Sigmoid colon (tissue), 7 donors: ENCODE data around the gene HPX. TPM values are rescaled to one million over a fixed set of nuclear protein-coding genes. Genes with fewer than 3 reads are reported as not detected.

Source experiments
- DNase-seq: peaks from one replicate; pipeline ENCODE4 v3.0.0-alpha.2; 2019
- H3K27ac ChIP-seq, 4 donors: fragments of 200-600 bp; sonication (generic); one replicate each; pipeline ENCODE4 v1.5.1; 2016 to 2019; ENCODE audit warnings: mild to moderate bottlenecking in 1 of 4
- H3K27me3 ChIP-seq, 3 donors: fragments of 200-600 bp; sonication (generic); one replicate each; pipeline ENCODE4 v1.5.1; 2019; ENCODE audit warnings: mild to moderate bottlenecking in 1 of 3
- H3K36me3 ChIP-seq, 4 donors: fragments of 200-600 bp; sonication (generic); one replicate each; pipeline ENCODE4 v1.5.1; 2016 to 2019
- H3K4me1 ChIP-seq, 4 donors: fragments of 200-600 bp; sonication (generic); one replicate each; pipeline ENCODE4 v1.5.1; 2017 to 2019
- H3K4me3 ChIP-seq, 4 donors: fragments of 200-600 bp; sonication (generic); one replicate each; pipeline ENCODE4 v1.5.1; 2017 to 2019; ENCODE audit warnings: mild to moderate bottlenecking in 2 of 4, moderate library complexity in 1 of 4
- H3K9me3 ChIP-seq, 4 donors: fragments of 200-600 bp in 3 of 4; sonication (generic) in 3 of 4; one replicate each; pipeline versions ENCODE4 v1.5.1 to v1.6.1; 2013 to 2019
- EP300 ChIP-seq, 4 donors: sonication (generic); formaldehyde crosslinking; IDR thresholded peaks; one replicate each; pipeline ENCODE4 v1.6.1; 2017; ENCODE audit warnings: antibody characterized with exemption in 4 of 4
- POLR2A ChIP-seq, 2 donors: fragments of 450-650 bp; IDR thresholded peaks; one replicate each; pipeline ENCODE4 v1.6.1; 2016; ENCODE audit warnings: antibody characterized with exemption in 2 of 2, mild to moderate bottlenecking in 2 of 2, moderate library complexity in 2 of 2
- POLR2AphosphoS5 ChIP-seq, 4 donors: sonication (generic); formaldehyde crosslinking; IDR thresholded peaks; one replicate each; pipeline ENCODE4 v1.6.1; 2017; ENCODE audit warnings: antibody characterized with exemption in 4 of 4
- WGBS, 2 donors: extraction: QIAGEN DNeasy Blood & Tissue Kit; methylation state at CpG; one replicate each; pipeline ENCODE4 v1.1.7; 2013; 5-methylcytosine and 5-hydroxymethylcytosine counted together
- intact Hi-C: fragments of 100-400 bp; cut with DNase I; formaldehyde crosslinking; loops from one replicate; pipeline ENCODE4 v1.15.1; 2023
- polyA plus RNA-seq, 3 donors: library from polyadenylated mRNA; stranded (reverse); fragments of 200-250 nt; gene quantifications; one replicate each; pipeline ENCODE4 v1.2.3, GENCODE V29; 2013
- total RNA-seq, 4 donors: library from RNA; depleted of rRNA; stranded (reverse); fragments of >200 nt; gene quantifications; one replicate each; pipeline ENCODE4 v1.1.0, GENCODE V29; 2016
- TF ChIP-seq, protein P1 (sequence below), 4 experiments: fragments of 450-650 bp in 3 of 4; fragments of 200-600 bp in 1 of 4; IDR thresholded peaks; one replicate each; pipeline ENCODE4 v1.5.1; 2016 to 2019; ENCODE audit warnings: antibody characterized with exemption in 4 of 4, mild to moderate bottlenecking in 3 of 4, moderate library complexity in 2 of 4
- donor health status: healthy with polysubstance abuse.
- donor health status: Bipolar disorder and iron deficiency.
- donor health status: healthy.

The HPX gene
- total and polyA plus RNA-seq, 7 donors, result 0.54 to 3.0 (median 1.3) TPM; not detected in 3

DNA sequence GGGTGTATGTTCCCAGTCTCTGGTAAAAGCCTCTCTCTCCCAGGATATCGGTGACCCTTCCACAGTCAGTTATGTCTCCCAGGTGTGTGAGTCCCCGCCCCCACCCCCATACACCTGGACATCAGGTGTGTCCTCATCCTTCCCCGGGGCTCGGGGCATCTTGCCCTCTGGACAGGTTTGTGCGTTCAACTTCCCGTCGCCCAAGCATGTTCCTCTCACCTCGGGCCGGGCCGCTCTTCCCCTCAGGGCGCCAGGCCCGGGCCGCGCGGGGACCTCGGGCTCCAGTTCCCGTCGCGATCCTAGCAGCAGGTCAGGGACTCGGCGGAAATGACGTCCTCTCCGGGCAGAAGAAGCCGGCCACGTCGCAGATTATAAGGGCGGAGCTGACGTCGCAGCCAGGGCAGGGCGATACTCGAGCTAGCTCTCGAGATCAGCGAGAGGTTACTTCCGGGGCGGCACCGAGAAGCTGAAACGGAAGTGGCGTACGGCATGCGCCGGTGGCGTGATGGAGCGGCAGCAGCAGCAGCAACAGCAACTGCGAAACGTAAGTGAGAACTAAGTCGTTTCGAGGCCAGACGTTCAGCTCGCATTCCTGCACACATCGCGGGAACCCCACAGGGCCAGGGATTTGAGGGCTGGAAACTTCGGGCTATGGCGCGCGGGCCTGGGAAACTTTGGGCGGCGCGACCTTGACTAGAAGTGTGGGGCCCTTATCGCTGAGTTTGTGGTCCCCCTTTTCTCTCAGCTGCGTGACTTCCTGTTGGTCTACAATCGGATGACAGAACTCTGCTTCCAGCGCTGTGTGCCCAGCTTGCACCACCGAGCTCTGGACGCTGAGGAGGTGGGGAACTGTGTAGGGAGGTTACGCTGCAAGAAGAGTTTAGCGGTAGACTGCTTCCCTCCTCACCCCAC, 40.5 kb upstream of the HPX start, which contains the start of the genes ARFIP2 and TIMM10B:
ARFIP2 (minus strand) TSS at position 320 of the 912 bp plus-strand sequence. CDS start 910 bp downstream, outside the sequence.
TIMM10B (plus strand) TSS at position 490 of the 912 bp plus-strand sequence; CDS start at position 506, 16 bp downstream.
- intact Hi-C loops, result loop anchor here (2.0 to 5.0 kb wide), 3 partner anchors 121 to 202 kb away; partner anchors contain the start of genes ILK, MRPL17 and RRP8
- Histone ChIP-seq H3K4me1 (peaks cover 0 to 41% (median 29%) of the 10 kb centered on the region in 4 donors), H3K27ac (peak within 1 kb of the TSS; percentile 88 to 94 (median 91)), H3K36me3 (peaks cover 9 to 62% (median 28%) of the 10 kb centered on the region in 4 donors), H3K9me3 (no peaks in the 10 kb centered on the region), H3K4me3 (peak within 1 kb of the TSS; percentile 67 to 84 (median 79)), H3K27me3 (no peaks in the 10 kb centered on the region)
- DNase-seq, result peak; percentile 99
- TF ChIP-seq EP300 (IDR thresholded peaks at IDR 0.05) (peak in 1 of 4 donors; percentile 83), POLR2A (IDR thresholded peaks at IDR 0.05) (peak; percentile 90 to 93), POLR2AphosphoS5 (IDR thresholded peaks at IDR 0.05) (peak; percentile 98 to 100 (median 98))
- TF ChIP-seq, protein P1, sequence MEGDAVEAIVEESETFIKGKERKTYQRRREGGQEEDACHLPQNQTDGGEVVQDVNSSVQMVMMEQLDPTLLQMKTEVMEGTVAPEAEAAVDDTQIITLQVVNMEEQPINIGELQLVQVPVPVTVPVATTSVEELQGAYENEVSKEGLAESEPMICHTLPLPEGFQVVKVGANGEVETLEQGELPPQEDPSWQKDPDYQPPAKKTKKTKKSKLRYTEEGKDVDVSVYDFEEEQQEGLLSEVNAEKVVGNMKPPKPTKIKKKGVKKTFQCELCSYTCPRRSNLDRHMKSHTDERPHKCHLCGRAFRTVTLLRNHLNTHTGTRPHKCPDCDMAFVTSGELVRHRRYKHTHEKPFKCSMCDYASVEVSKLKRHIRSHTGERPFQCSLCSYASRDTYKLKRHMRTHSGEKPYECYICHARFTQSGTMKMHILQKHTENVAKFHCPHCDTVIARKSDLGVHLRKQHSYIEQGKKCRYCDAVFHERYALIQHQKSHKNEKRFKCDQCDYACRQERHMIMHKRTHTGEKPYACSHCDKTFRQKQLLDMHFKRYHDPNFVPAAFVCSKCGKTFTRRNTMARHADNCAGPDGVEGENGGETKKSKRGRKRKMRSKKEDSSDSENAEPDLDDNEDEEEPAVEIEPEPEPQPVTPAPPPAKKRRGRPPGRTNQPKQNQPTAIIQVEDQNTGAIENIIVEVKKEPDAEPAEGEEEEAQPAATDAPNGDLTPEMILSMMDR (IDR thresholded peaks at IDR 0.05), result no peak
- WGBS, 2 donors, result 0% methylated on average over 66 of the region's 66 CpGs

- Histone ChIP-seq H3K9me3 (no peaks in the 10 kb centered on the region), H3K27me3 (no peaks in the 10 kb centered on the region), H3K36me3 (peaks cover 9 to 56% (median 24%) of the 10 kb centered on the region in 4 donors), H3K4me1 (peaks cover 0 to 41% (median 29%) of the 10 kb centered on the region in 4 donors), H3K27ac (peak overlapping the region; percentile 88 to 94 (median 91)), H3K4me3 (peak overlapping the region; percentile 67 to 84 (median 79))
- intact Hi-C loops, result loop anchor here (2.0 to 5.0 kb wide), 3 partner anchors 122 to 202 kb away; partner anchors contain the start of genes ILK, MRPL17 and RRP8
- DNase-seq, result no peak
- TF ChIP-seq POLR2A (IDR thresholded peaks at IDR 0.05) (no peak), POLR2AphosphoS5 (IDR thresholded peaks at IDR 0.05) (no peak), EP300 (IDR thresholded peaks at IDR 0.05) (no peak)
- TF ChIP-seq, protein P1 (IDR thresholded peaks at IDR 0.05), result no peak
- WGBS, 2 donors, result 51 to 74% methylated on average over 9 of the region's 9 CpGs
Measured at GRCh38 chr11:6480299-6480914, 39.6 kb upstream of the HPX start.

GRCh38 chr11:6476571-6476970, 35.8 kb upstream of the HPX start:
- H3K27me3 ChIP-seq, result no peaks in the 10 kb centered on the region
- H3K9me3 ChIP-seq, result no peaks in the 10 kb centered on the region
- no peak overlapping the region for H3K4me3 ChIP-seq
- TF ChIP-seq, protein P1 (IDR thresholded peaks at IDR 0.05), result no peak
- TF ChIP-seq POLR2AphosphoS5 (IDR thresholded peaks at IDR 0.05) (no peak), POLR2A (IDR thresholded peaks at IDR 0.05) (no peak), EP300 (IDR thresholded peaks at IDR 0.05) (no peak)
- peaks cover 9 to 27% (median 15%) of the 10 kb centered on the region in 4 donors for H3K36me3 ChIP-seq
- intact Hi-C loops, result loop anchor here (10.0 kb wide), 1 partner anchor 792 kb away; the partner anchor contains the start of genes TRIM22 and TRIM5
- H3K4me1 ChIP-seq, result peaks cover 0 to 54% (median 34%) of the 10 kb centered on the region in 4 donors
- WGBS, 2 donors, result 95 to 98% methylated on average over 4 of the region's 4 CpGs
- DNase-seq, result no peak
- H3K27ac ChIP-seq, result no peak overlapping the region

DNA sequence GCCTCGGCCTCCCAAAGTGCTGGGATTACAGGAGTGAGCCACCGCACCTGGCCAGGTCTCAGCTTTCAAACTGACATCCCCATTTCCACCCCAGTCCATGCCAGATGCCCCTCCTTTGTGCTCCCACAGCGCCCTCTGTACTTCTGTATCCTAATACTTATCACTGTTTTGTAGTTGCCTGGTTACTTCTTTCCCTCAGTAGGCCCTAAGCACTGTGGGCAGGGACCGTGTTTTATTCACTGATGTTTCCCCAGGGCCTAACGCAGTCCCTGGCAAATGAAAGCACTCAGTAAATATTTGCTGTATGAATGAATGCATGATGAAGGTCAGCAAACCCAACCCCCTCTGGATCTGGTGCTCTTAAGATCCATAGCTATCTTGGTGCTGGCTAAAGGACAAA, 35.1 kb upstream of the HPX start:
- Histone ChIP-seq H3K36me3 (peaks cover 9 to 27% (median 15%) of the 10 kb centered on the region in 4 donors), H3K9me3 (no peaks in the 10 kb centered on the region), H3K4me3 (no peak overlapping the region), H3K27ac (no peak overlapping the region), H3K4me1 (peaks cover 0 to 52% (median 35%) of the 10 kb centered on the region in 4 donors), H3K27me3 (no peaks in the 10 kb centered on the region)
- intact Hi-C loops, result loop anchor here (10.0 kb wide), 1 partner anchor 791 kb away; the partner anchor contains the start of genes TRIM22 and TRIM5
- DNase-seq, result no peak
- 47 to 76% methylated on average over 5 of the region's 5 CpGs for WGBS, 2 donors
- TF ChIP-seq EP300 (IDR thresholded peaks at IDR 0.05) (no peak), POLR2AphosphoS5 (IDR thresholded peaks at IDR 0.05) (no peak), POLR2A (IDR thresholded peaks at IDR 0.05) (no peak)
- TF ChIP-seq, protein P1 (IDR thresholded peaks at IDR 0.05), result no peak
